B cell (primary cell): ENCODE measurements around the gene L3MBTL3.

Experiments
- CTCF ChIP-seq: fragments of 200-600 bp; IDR thresholded peaks from one replicate; pipeline ENCODE4 v1.8.0; 2022; ENCODE audit warnings: antibody characterized with exemption, mild to moderate bottlenecking
- EZH2 ChIP-seq: IDR thresholded peaks from 2 replicates; pipeline ENCODE4 v1.6.1; 2012; ENCODE audit warnings: borderline replicate concordance, low read depth, mild to moderate bottlenecking, moderate library complexity, low read length; ENCODE audit not compliant: insufficient read depth, poor library complexity, severe bottlenecking

DNA sequence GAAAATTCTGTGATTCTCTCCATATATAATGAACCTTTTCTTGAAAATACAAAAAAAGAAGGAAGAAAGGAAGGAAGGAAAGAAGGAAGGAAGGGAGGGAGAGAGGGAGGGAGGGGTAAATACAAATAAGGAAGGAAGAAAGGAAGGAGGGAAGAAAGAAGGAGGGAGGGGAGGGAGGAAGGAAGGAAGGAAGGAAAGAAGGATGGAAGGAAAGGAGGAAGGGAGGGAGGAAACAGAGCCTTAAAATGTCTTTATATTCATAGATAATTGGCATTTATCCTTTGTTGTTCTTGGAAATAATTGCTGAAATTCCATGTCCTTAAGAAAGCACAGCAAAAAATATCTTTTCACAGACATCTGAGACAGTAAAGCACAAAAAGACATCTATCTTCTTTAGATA lies 164.1 kb downstream of the L3MBTL3 start:
- TF ChIP-seq CTCF (no peak), EZH2 (no peak)
